SK-N-SH treated with all-trans-retinoic acid at 6 μM for 48 hours (cell line): ENCODE results near the gene SERGEF.
A peak's percentile ranks its signal among the peaks of the same experiment; 100 is the strongest.

Experiments
- ATAC-seq: fragments of 200-7000 bp; cut with Tn5 transposase; 3 replicates; pipeline ENCODE4 v1.9.1; 2020; ENCODE audit warnings: mild to moderate bottlenecking, moderate library complexity
- ARNTL ChIP-seq: fragments of 450-650 bp; formaldehyde crosslinking; IDR thresholded peaks from 2 replicates; pipeline ENCODE4 v1.5.0; 2020; ENCODE audit warnings: low read depth, mild to moderate bottlenecking, moderate library complexity, borderline replicate concordance
- BACH2 ChIP-seq: fragments of 250-450 bp; sonication (Bioruptor Pico); IDR thresholded peaks from 2 replicates; pipeline ENCODE4 v1.9.0; 2021; ENCODE audit warnings: mild to moderate bottlenecking, borderline replicate concordance
- CREB5 ChIP-seq: fragments of 250-450 bp; sonication (Bioruptor Pico); IDR thresholded peaks from 2 replicates; pipeline ENCODE4 v1.5.1; 2020; ENCODE audit warnings: low read depth, mild to moderate bottlenecking, moderate library complexity
- CSDC2 ChIP-seq: fragments of 250-450 bp; sonication (Bioruptor Pico); IDR thresholded peaks from 2 replicates; pipeline ENCODE4 v1.5.0; 2020; ENCODE audit warnings: mild to moderate bottlenecking, moderate library complexity
- CSRNP3 ChIP-seq: fragments of 250-450 bp; sonication (Bioruptor Pico); IDR thresholded peaks from 2 replicates; pipeline ENCODE4 v1.5.1; 2021; ENCODE audit warnings: mild to moderate bottlenecking, moderate library complexity
- ESRRG ChIP-seq: fragments of 250-450 bp; sonication (Bioruptor Pico); IDR thresholded peaks from 2 replicates; pipeline ENCODE4 v1.6.1; 2021; ENCODE audit warnings: mild to moderate bottlenecking
- GLIS3 ChIP-seq: fragments of 250-450 bp; sonication (Bioruptor Pico); IDR thresholded peaks from 2 replicates; pipeline ENCODE4 v1.5.0; 2020; ENCODE audit warnings: mild to moderate bottlenecking, moderate library complexity
- ISL1 ChIP-seq: fragments of 250-450 bp; sonication (Bioruptor Pico); IDR thresholded peaks from 2 replicates; pipeline ENCODE4 v2.1.2; 2022; ENCODE audit warnings: mild to moderate bottlenecking, moderate library complexity
- PPARA ChIP-seq: fragments of 250-450 bp; sonication (Bioruptor Pico); IDR thresholded peaks from 2 replicates; pipeline ENCODE4 v1.5.0; 2020; ENCODE audit warnings: mild to moderate bottlenecking, borderline replicate concordance
- RARB ChIP-seq: fragments of 250-450 bp; sonication (Bioruptor Pico); IDR thresholded peaks from 2 replicates; pipeline ENCODE4 v1.8.0; 2021; ENCODE audit warnings: mild to moderate bottlenecking, moderate library complexity
- SNAI2 ChIP-seq: fragments of 250-450 bp; sonication (Bioruptor Pico); IDR thresholded peaks from 2 replicates; pipeline ENCODE4 v1.5.0; 2020; ENCODE audit warnings: mild to moderate bottlenecking, moderate library complexity
- TCF4 ChIP-seq: fragments of 250-450 bp; sonication (Bioruptor Pico); IDR thresholded peaks from 2 replicates; pipeline ENCODE4 v1.8.0; 2021; ENCODE audit warnings: mild to moderate bottlenecking, moderate library complexity, borderline replicate concordance
- TOX ChIP-seq: fragments of 250-450 bp; sonication (Bioruptor Pico); IDR thresholded peaks from 2 replicates; pipeline ENCODE4 v1.8.0; 2021; ENCODE audit warnings: mild to moderate bottlenecking, moderate library complexity, borderline replicate concordance
- TSHZ2 ChIP-seq: fragments of 250-450 bp; sonication (Bioruptor Pico); IDR thresholded peaks from 2 replicates; pipeline ENCODE4 v1.5.0; 2020; ENCODE audit warnings: mild to moderate bottlenecking, moderate library complexity
- ZC3H10 ChIP-seq: fragments of 250-450 bp; sonication (Bioruptor Pico); IDR thresholded peaks from 2 replicates; pipeline ENCODE4 v1.5.1; 2021; ENCODE audit warnings: mild to moderate bottlenecking, moderate library complexity
- ZFP3 ChIP-seq: fragments of 250-450 bp; sonication (Bioruptor Pico); IDR thresholded peaks from 2 replicates; pipeline ENCODE4 v1.5.0; 2020; ENCODE audit warnings: mild to moderate bottlenecking, moderate library complexity
- ZFP30 ChIP-seq: fragments of 450-650 bp; formaldehyde crosslinking; IDR thresholded peaks from 2 replicates; pipeline ENCODE4 v1.5.0; 2022; ENCODE audit warnings: mild to moderate bottlenecking, moderate library complexity
- ZNF70 ChIP-seq: fragments of 450-650 bp; formaldehyde crosslinking; IDR thresholded peaks from 2 replicates; pipeline ENCODE4 v1.5.0; 2020; ENCODE audit warnings: mild to moderate bottlenecking, moderate library complexity
- ZNF8 ChIP-seq: fragments of 450-650 bp; formaldehyde crosslinking; IDR thresholded peaks from 2 replicates; pipeline ENCODE4 v1.5.0; 2020; ENCODE audit warnings: mild to moderate bottlenecking, moderate library complexity

The SERGEF gene

GRCh38 chr11:18012122-18012905, 533 bp downstream of the SERGEF start:
- TF ChIP-seq BACH2 (CRISPR knock-in tag) (no peak), ZC3H10 (CRISPR knock-in tag) (no peak), ZFP3 (CRISPR knock-in tag) (no peak), ZNF8 (CRISPR knock-in tag) (no peak), ESRRG (CRISPR knock-in tag) (no peak), CREB5 (CRISPR knock-in tag) (no peak)
- TF ChIP-seq, all 23 proteins: peak for 0
- peak; percentile 33 for ATAC-seq

GRCh38 chr11:18011633-18012032, 1.2 kb downstream of the SERGEF start:
- no peak for ATAC-seq
- TF ChIP-seq ISL1 (no peak), ZNF70 (CRISPR knock-in tag) (no peak), ZFP3 (CRISPR knock-in tag) (no peak), TCF4 (CRISPR knock-in tag) (no peak), SNAI2 (CRISPR knock-in tag) (no peak), TSHZ2 (CRISPR knock-in tag) (no peak), CSDC2 (CRISPR knock-in tag) (no peak), CSRNP3 (no peak), TOX (CRISPR knock-in tag) (no peak), GLIS3 (CRISPR knock-in tag) (no peak), ZNF8 (CRISPR knock-in tag) (no peak), ZC3H10 (CRISPR knock-in tag) (no peak)

- no peak for ATAC-seq
- TF ChIP-seq ARNTL (CRISPR knock-in tag) (no peak), TSHZ2 (CRISPR knock-in tag) (no peak), ZFP3 (CRISPR knock-in tag) (no peak), GLIS3 (CRISPR knock-in tag) (no peak), RARB (CRISPR knock-in tag) (no peak), PPARA (CRISPR knock-in tag) (no peak), CREB5 (CRISPR knock-in tag) (no peak), ZFP30 (no peak), ZC3H10 (CRISPR knock-in tag) (no peak), ISL1 (no peak), ESRRG (CRISPR knock-in tag) (no peak), SNAI2 (CRISPR knock-in tag) (no peak)
Observed at GRCh38 chr11:18010977-18011586, 1.8 kb downstream of the SERGEF start.
